ENCODE measurements around the gene MYO19. TPM values are rescaled to one million over a fixed set of nuclear protein-coding genes. Genes with fewer than 3 reads are reported as not detected.

Gene MYO19
- total and polyA plus RNA-seq, 9 of the 15 experiments (the other 6 are each of a cell fraction or from before 2014, with no cell fraction given): 21.6 to 176 (median 129) TPM

DNA sequence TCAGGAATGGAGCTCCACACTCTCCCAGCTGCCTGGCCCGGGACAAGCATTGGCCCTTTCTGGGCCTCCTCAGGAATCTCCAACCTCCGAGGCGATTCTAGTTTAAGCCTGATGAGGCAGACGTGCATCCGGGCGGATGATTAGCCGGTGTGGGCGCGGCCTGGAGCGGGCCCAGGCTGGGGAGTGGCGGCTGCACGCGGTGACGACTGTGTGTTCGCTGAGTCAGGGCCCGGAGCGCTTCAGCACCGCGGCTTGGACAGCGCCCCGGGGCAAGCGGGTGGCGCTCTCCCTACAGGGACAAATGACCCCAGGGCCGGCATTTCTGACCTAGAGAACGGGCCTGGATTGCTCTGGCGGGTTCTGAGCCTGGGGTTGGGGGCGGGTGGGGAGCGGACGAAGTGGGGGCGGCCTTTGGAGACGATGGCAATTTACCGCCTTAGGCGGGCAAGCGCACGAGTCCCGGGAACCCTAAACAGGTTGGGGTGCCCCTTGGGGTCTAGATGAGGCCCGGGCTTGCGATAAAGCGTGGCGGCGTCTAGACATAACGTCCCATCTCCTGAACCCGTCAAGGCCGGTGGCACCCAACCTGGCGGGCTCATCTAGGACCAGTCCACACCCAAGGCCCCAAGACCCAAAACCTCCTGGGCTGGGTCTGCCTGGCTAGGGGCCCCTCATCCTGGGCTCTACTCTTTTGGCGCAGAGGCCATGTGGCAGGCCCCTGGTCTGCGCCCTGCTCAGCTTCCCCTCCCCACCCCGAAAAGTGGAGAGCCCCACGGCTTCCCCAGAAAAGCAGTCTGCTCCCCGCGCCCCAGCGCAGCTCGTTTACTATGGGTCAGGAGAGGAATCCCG lies 70.5 kb downstream of the MYO19 start (continued):
- TF ChIP-seq, protein P1, sequence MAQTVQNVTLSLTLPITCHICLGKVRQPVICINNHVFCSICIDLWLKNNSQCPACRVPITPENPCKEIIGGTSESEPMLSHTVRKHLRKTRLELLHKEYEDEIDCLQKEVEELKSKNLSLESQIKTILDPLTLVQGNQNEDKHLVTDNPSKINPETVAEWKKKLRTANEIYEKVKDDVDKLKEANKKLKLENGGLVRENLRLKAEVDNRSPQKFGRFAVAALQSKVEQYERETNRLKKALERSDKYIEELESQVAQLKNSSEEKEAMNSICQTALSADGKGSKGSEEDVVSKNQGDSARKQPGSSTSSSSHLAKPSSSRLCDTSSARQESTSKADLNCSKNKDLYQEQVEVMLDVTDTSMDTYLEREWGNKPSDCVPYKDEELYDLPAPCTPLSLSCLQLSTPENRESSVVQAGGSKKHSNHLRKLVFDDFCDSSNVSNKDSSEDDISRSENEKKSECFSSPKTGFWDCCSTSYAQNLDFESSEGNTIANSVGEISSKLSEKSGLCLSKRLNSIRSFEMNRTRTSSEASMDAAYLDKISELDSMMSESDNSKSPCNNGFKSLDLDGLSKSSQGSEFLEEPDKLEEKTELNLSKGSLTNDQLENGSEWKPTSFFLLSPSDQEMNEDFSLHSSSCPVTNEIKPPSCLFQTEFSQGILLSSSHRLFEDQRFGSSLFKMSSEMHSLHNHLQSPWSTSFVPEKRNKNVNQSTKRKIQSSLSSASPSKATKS (CRISPR knock-in tag; IDR thresholded peaks at IDR 0.05): no peak
- TF ChIP-seq CBFB (CRISPR knock-in tag; IDR thresholded peaks at IDR 0.05): no peak
- TF ChIP-seq NCOR1 (IDR thresholded peaks at IDR 0.05): no peak
- TF ChIP-seq, protein P2, sequence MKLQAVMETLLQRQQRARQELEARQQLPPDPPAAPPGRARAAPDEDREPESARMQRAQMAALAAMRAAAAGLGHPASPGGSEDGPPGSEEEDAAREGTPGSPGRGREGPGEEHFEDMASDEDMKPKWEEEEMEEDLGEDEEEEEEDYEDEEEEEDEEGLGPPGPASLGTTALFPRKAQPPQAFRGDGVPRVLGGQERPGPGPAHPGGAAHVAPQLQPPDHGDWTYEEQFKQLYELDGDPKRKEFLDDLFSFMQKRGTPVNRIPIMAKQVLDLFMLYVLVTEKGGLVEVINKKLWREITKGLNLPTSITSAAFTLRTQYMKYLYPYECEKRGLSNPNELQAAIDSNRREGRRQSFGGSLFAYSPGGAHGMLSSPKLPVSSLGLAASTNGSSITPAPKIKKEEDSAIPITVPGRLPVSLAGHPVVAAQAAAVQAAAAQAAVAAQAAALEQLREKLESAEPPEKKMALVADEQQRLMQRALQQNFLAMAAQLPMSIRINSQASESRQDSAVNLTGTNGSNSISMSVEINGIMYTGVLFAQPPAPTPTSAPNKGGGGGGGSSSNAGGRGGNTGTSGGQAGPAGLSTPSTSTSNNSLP (IDR thresholded peaks at IDR 0.05; ENCODE audit: borderline replicate concordance, low read depth, low read length): no peak
- TF ChIP-seq MECOM (CRISPR knock-in tag; IDR thresholded peaks at IDR 0.05): no peak
- no peak for TF ChIP-seq RBBP5 (IDR thresholded peaks at IDR 0.05; ENCODE audit: borderline replicate concordance, insufficient read depth, low read length, poor library complexity, severe bottlenecking)
- TF ChIP-seq BMI1 (IDR thresholded peaks at IDR 0.05; ENCODE audit: low read length): no peak
- no peak for TF ChIP-seq ZNF785 (CRISPR knock-in tag; IDR thresholded peaks at IDR 0.05)
- no peak for TF ChIP-seq CCAR2 (IDR thresholded peaks at IDR 0.05; ENCODE audit: low read depth, low read length)
- TF ChIP-seq NCOA2 (IDR thresholded peaks at IDR 0.05; ENCODE audit: partially characterized antibody in 2 of 2): no peak

Measured in K562 (cell line).